BJ (cell line): ENCODE measurements around the gene CFAP54. TPM values are rescaled to one million over a fixed set of nuclear protein-coding genes. Genes with fewer than 3 reads are reported as not detected.

Experiments used
- CTCF ChIA-PET: fragments of 350-600 bp; formaldehyde crosslinking; extraction: SDS; loops from one replicate; lab custom pipeline; 2021; ENCODE audit warnings: antibody characterized with exemption, inconsistent platforms; lab: Yijun Ruan, JAX
- POLR2A ChIA-PET: fragments of 300-600 bp; sonication (Branson Sonifier 250); formaldehyde crosslinking; extraction: SDS; loops from one replicate; lab custom pipeline; 2021; ENCODE audit warnings: antibody characterized with exemption; lab: Charles Lee
- DNase-seq: peaks from one replicate; pipeline ENCODE4 v3.0.0-alpha.2; 2011; ENCODE audit warnings: low read depth
- H3K27me3 ChIP-seq: 2 replicates; pipeline ENCODE4 v1.6.0; 2011; ENCODE audit warnings: low read length; ENCODE audit not compliant: control insufficient read depth, insufficient read depth
- H3K36me3 ChIP-seq: 2 replicates; pipeline ENCODE4 v1.5.1; 2011; ENCODE audit warnings: low read length; ENCODE audit not compliant: control insufficient read depth, insufficient read depth
- H3K4me3 ChIP-seq: 2 replicates; pipeline ENCODE4 v1.5.1; 2011; ENCODE audit warnings: low read depth, mild to moderate bottlenecking, control low read depth, low read length
- polyA plus RNA-seq: library from polyadenylated mRNA; depleted of rRNA; stranded (reverse); fragments of >200 nt; gene quantifications from 2 replicates; pipeline ENCODE4 v1.2.3, GENCODE V29; 2011
- TF ChIP-seq, protein P1 (sequence below): IDR thresholded peaks from 2 replicates; pipeline ENCODE4 v1.5.1; 2011; ENCODE audit warnings: low read depth, mild to moderate bottlenecking, control low read depth, inconsistent platforms, low read length, moderate library complexity; ENCODE audit not compliant: insufficient read depth

The CFAP54 gene
- polyA plus RNA-seq, 1 experiment, result 0.38 TPM

DNA sequence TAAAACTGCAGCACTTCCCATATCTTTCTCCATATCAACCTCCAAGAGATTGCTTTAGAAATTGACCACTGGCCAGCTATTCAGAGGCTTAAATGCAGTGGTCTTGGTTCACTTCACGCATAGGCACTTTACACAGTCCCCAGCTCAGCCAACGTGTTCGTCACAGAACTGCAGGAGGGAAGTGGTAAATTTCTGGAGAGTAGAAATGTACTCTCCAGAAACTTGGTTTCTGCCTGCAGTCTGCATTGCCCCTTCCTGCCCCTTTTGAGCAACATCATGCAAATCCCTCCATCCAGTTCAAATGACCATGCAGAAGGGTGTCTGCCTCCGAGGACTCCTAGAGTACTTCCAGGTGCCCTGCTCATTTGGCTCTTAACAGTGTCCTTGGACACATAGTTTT, 375.0 kb downstream of the CFAP54 start:
- POLR2A ChIA-PET, result no interaction called here
- H3K36me3 ChIP-seq, result no peaks in the 10 kb centered on the region
- no peak for DNase-seq
- H3K27me3 ChIP-seq, result no peaks in the 10 kb centered on the region
- H3K4me3 ChIP-seq, result no peak overlapping the region
- CTCF ChIA-PET, result interaction anchor here (1.0 to 1.2 kb wide), 2 partner anchors 14 to 120 kb away, joined by 3 to 4 read pairs; no protein-coding TSS in a partner anchor
- TF ChIP-seq, protein P1, sequence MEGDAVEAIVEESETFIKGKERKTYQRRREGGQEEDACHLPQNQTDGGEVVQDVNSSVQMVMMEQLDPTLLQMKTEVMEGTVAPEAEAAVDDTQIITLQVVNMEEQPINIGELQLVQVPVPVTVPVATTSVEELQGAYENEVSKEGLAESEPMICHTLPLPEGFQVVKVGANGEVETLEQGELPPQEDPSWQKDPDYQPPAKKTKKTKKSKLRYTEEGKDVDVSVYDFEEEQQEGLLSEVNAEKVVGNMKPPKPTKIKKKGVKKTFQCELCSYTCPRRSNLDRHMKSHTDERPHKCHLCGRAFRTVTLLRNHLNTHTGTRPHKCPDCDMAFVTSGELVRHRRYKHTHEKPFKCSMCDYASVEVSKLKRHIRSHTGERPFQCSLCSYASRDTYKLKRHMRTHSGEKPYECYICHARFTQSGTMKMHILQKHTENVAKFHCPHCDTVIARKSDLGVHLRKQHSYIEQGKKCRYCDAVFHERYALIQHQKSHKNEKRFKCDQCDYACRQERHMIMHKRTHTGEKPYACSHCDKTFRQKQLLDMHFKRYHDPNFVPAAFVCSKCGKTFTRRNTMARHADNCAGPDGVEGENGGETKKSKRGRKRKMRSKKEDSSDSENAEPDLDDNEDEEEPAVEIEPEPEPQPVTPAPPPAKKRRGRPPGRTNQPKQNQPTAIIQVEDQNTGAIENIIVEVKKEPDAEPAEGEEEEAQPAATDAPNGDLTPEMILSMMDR, result no peak

DNA sequence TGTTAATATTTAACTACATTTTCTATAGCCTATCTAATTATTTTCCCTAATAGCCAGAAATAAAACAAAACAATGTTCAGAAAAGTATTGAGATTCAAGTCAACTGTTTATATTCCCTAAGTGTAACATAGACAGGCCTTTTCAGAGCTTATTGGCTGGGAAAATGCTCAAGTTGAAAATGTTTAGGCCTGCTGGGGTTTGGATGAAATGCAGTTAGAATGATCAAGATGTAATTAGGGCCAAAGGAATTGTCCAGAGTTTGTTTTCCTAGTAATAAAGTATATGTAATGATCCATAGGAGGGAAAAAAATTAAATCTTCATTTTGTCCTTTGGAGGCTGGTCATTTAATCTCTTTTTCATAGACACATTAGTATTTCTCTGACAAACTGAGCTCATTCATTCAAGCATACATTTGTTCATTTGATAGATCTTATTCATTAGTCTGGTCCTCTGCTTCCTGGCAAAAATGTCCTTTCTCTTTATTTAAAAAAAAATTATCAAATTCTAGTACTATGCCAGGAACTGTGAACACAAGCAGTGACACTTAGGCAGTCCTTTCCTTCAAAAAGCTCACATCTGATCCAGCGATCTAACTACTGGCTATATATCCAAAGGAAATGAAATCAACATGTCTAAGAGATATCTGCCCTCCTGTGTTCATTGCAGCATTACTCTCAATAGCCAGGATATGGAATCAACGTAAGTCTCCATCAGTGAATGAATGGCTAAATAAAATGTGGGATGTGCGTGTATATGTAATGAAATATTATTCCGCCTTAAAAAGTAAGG, 377.6 kb downstream of the CFAP54 start:
- Histone ChIP-seq H3K36me3 (no peaks in the 10 kb centered on the region), H3K27me3 (no peaks in the 10 kb centered on the region), H3K4me3 (no peak overlapping the region)
- CTCF ChIA-PET, result no interaction called here
- TF ChIP-seq, protein P1, result no peak
- DNase-seq, result no peak
- POLR2A ChIA-PET, result no interaction called here

DNA sequence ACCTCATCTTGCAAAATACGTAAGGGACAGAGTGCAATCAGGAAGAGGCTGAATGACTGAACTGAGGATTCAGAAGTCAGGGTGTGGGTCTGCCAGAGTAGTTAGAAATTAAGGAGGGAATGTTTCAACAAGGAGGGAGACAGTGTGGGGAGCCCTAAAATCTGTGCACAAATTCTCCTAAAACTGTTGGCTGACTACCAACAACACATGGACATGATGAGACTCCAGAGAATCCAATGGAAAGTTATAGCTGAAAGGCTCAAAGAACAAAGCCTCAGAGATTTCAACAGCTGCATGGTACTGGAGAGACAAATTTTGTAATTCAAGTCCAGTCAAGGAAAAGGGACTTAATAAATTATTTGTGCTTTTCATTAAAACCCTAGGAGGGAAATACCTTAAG, 381.6 kb downstream of the CFAP54 start:
- no peak for DNase-seq
- TF ChIP-seq, protein P1, result no peak
- ChIA-PET CTCF (no interaction called here), POLR2A (no interaction called here)
- H3K36me3 ChIP-seq, result no peaks in the 10 kb centered on the region
- no peaks in the 10 kb centered on the region for H3K27me3 ChIP-seq
- H3K4me3 ChIP-seq, result no peak overlapping the region

DNA sequence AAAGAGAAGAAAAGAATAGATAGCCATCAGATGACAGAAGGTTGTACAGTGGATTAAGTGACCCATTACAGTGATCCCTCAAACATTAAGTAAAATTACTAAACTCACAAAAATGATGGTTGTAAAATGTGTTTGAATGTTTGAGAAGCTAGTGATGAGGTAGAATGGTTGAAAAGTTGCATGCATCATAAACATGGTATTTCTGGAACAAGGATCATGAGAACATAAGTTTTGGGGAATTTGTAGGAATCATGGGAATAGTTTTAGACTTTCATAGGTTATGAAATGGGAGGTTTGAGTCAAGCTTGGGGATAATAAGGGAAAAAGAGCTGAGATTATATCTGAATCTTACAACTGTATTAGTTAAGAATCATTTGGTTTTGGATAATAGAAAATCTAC, 383.6 kb downstream of the CFAP54 start:
- H3K36me3 ChIP-seq, result no peaks in the 10 kb centered on the region
- CTCF ChIA-PET, result interaction anchor here (0.8 to 1.5 kb wide), 2 partner anchors 18 to 30 kb away, joined by 3 read pairs; no protein-coding TSS in a partner anchor
- H3K27me3 ChIP-seq, result no peaks in the 10 kb centered on the region
- POLR2A ChIA-PET, result interaction anchor here (0.8 kb wide), 1 partner anchor 62 kb away, joined by 4 read pairs; no protein-coding TSS in a partner anchor
- peak; percentile 91 for DNase-seq
- H3K4me3 ChIP-seq, result no peak overlapping the region
- TF ChIP-seq, protein P1, result no peak

DNA sequence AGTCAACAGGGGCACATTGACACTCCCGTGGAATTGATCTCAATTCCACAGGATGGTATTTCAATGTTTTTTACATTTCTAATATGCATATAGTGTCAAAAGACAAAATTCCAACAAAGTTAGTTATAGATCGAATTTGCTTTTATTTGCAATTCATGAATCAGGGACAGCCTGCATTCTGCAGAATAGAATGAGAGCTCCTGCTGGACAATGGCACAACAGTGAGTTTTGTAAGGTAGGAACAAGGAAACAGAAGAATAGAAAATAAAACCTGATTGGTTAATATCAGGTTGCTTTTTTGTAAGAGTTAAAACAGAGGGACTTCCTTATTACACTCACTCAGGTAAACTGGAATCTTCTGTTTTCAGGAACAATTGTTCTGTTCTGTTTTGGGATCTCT, 384.8 kb downstream of the CFAP54 start:
- no peak for DNase-seq
- Histone ChIP-seq H3K27me3 (no peaks in the 10 kb centered on the region), H3K4me3 (no peak overlapping the region), H3K36me3 (no peaks in the 10 kb centered on the region)
- TF ChIP-seq, protein P1, result no peak
- CTCF ChIA-PET, result no interaction called here
- POLR2A ChIA-PET, result no interaction called here
